K562 (cell line): ENCODE measurements around the gene OR51L1. TPM values are rescaled to one million over a fixed set of nuclear protein-coding genes. Genes with fewer than 3 reads are reported as not detected.

Experiments
- ATAC-seq: fragments of 200-7000 bp; cut with Tn5 transposase; 3 replicates; pipeline ENCODE4 v1.9.1; 2020; ENCODE audit warnings: moderate library complexity
- BruUV-seq: library from RNA; stranded (reverse); fragments of 400-500 nt; replicated peaks from 2 replicates; lab custom pipeline; 2021; lab: Mats Ljungman, UMichigan
- CTCF ChIA-PET: fragments of 300-600 bp; formaldehyde crosslinking; extraction: SDS; loops from one replicate; lab custom pipeline; 2021; ENCODE audit warnings: low intra/inter-chr PET ratio; lab: Yijun Ruan, JAX
- POLR2A ChIA-PET: fragments of 300-600, 350-650 bp; sonication (Branson Sonifier 250); formaldehyde crosslinking; extraction: SDS; loops from one replicate; lab custom pipeline; 2021; ENCODE audit warnings: antibody characterized with exemption, inconsistent platforms; lab: Yijun Ruan, JAX
- DNase-seq, 4 experiments: peaks; one replicate each; pipeline versions ENCODE4 v3.0.0 to v3.0.0-alpha.2; 2011 to 2018; ENCODE audit warnings: low spot score in 3 of 4, mixed read lengths in 3 of 4; ENCODE audit errors: extremely low read depth in 1 of 4
- FAIRE-seq: peaks from 2 replicates; lab custom pipeline; 2011; peaks lifted over from hg19 to GRCh38; lab: Jason Lieb, UNC
- H2AFZ ChIP-seq: 2 replicates; pipeline ENCODE4 v1.6.0; 2011; ENCODE audit warnings: low read depth, low read length, control low read depth, inconsistent platforms
- H3K27ac ChIP-seq: fragments of 200-600 bp; 3 replicates; pipeline ENCODE4 v1.8.0; 2011; ENCODE audit warnings: low read depth, mild to moderate bottlenecking, control low read depth, inconsistent platforms, low read length, moderate library complexity, mixed read lengths; ENCODE audit errors: extremely low read depth
- H3K27me3 ChIP-seq, 2 experiments: fragments of 300-600 bp in 1 of 2; 2 replicates in 1 of 2; 3 replicates in 1 of 2; pipeline versions ENCODE4 v1.6.0 to v1.8.0; 2011; ENCODE audit warnings: inconsistent platforms in 2 of 2, low read length in 2 of 2, mild to moderate bottlenecking in 1 of 2, mixed read lengths in 1 of 2, moderate library complexity in 1 of 2; ENCODE audit not compliant: control insufficient read depth in 2 of 2, insufficient read depth in 2 of 2
- H3K36me3 ChIP-seq: fragments of 300-600 bp; 3 replicates; pipeline ENCODE4 v1.8.0; 2011; ENCODE audit warnings: mild to moderate bottlenecking, low read length, inconsistent platforms; ENCODE audit not compliant: control insufficient read depth, insufficient read depth
- H3K4me1 ChIP-seq, 2 experiments: fragments of 200-600 bp in 1 of 2; replicated peaks in 1 of 2; 2 replicates in 1 of 2; 3 replicates in 1 of 2; pipeline versions ENCODE4 v1.5.1 to v1.8.0; 2011; ENCODE audit warnings: inconsistent platforms in 2 of 2, low read length in 2 of 2, mild to moderate bottlenecking in 1 of 2, mixed read lengths in 1 of 2, moderate library complexity in 1 of 2; ENCODE audit not compliant: control insufficient read depth in 2 of 2, insufficient read depth in 2 of 2
- H3K4me2 ChIP-seq: 2 replicates; pipeline ENCODE4 v1.6.1; 2011; ENCODE audit warnings: low read length, control low read depth, inconsistent platforms, mixed read lengths; ENCODE audit not compliant: insufficient read depth
- H3K4me3 ChIP-seq: fragments of 200-600 bp; sonication (generic), shearing (Covaris generic); 2 replicates; pipeline ENCODE4 v1.5.1; 2016; ENCODE audit warnings: control low read depth, inconsistent platforms
- H3K79me2 ChIP-seq: fragments of 200-600 bp; 3 replicates; pipeline ENCODE4 v1.8.0; 2011; ENCODE audit warnings: low read length, inconsistent platforms; ENCODE audit not compliant: control insufficient read depth, insufficient read depth
- H3K9ac ChIP-seq, 2 experiments: 2 replicates each; pipeline versions ENCODE4 v1.6.0 to v1.6.1; 2011; ENCODE audit warnings: low read depth in 2 of 2, low read length in 2 of 2, control low read depth in 1 of 2, inconsistent platforms in 1 of 2, mild to moderate bottlenecking in 1 of 2, mixed read lengths in 1 of 2; ENCODE audit not compliant: insufficient read depth in 1 of 2
- H3K9me1 ChIP-seq: one replicate; pipeline ENCODE4 v1.6.0; 2011; ENCODE audit warnings: inconsistent platforms, mild to moderate bottlenecking, low read length, moderate library complexity; ENCODE audit not compliant: control insufficient read depth, insufficient read depth
- H3K9me3 ChIP-seq: replicated peaks from 2 replicates; pipeline ENCODE4 v1.5.1; 2011; ENCODE audit warnings: low read depth, low read length, inconsistent platforms; ENCODE audit not compliant: control insufficient read depth, insufficient read depth
- H4K20me1 ChIP-seq: replicated peaks from 2 replicates; pipeline ENCODE4 v1.6.1; 2011; ENCODE audit warnings: low read length, inconsistent platforms, mixed read lengths; ENCODE audit not compliant: control insufficient read depth, insufficient read depth
- BCOR ChIP-seq: fragments of 450-650 bp; IDR thresholded peaks from 2 replicates; pipeline ENCODE4 v1.6.1; 2016
- CCNT2 ChIP-seq: IDR thresholded peaks from 2 replicates; pipeline ENCODE4 v1.6.1; 2011; ENCODE audit warnings: borderline replicate concordance, low read depth, mild to moderate bottlenecking, moderate library complexity, mixed read lengths, low read length; ENCODE audit not compliant: insufficient read length; ENCODE audit errors: extremely low read depth
- HEY1 ChIP-seq: fragments of 250-450 bp; sonication (Bioruptor Pico); IDR thresholded peaks from 2 replicates; pipeline ENCODE4 v1.5.0; 2020; ENCODE audit warnings: mild to moderate bottlenecking, moderate library complexity, borderline replicate concordance
- HLTF ChIP-seq: fragments of 450-650 bp; IDR thresholded peaks from 2 replicates; pipeline ENCODE4 v1.6.1; 2016
- HSF4 ChIP-seq: fragments of 250-450 bp; sonication (Bioruptor Pico); IDR thresholded peaks from 2 replicates; pipeline ENCODE4 v2.1.2; 2022; ENCODE audit warnings: mild to moderate bottlenecking, moderate library complexity, borderline replicate concordance
- KAT7 ChIP-seq: sonication (generic); formaldehyde crosslinking; IDR thresholded peaks from 2 replicates; pipeline ENCODE4 v1.8.0; 2022; ENCODE audit warnings: missing genetic modification reagents, mild to moderate bottlenecking, borderline replicate concordance
- KDM2B ChIP-seq: fragments of 250-450 bp; sonication (Bioruptor Pico); IDR thresholded peaks from 2 replicates; pipeline ENCODE4 v1.8.0; 2021; ENCODE audit warnings: mild to moderate bottlenecking, moderate library complexity
- MBD1 ChIP-seq: fragments of 250-450 bp; sonication (Bioruptor Pico); IDR thresholded peaks from 2 replicates; pipeline ENCODE4 v1.8.0; 2022; ENCODE audit warnings: inconsistent platforms
- SIRT6 ChIP-seq: IDR thresholded peaks from one replicate; pipeline ENCODE4 v1.6.1; 2012; ENCODE audit warnings: low read depth, mild to moderate bottlenecking, control low read depth, inconsistent platforms, low read length, moderate library complexity
- THAP7 ChIP-seq: fragments of 250-450 bp; sonication (Bioruptor Pico); IDR thresholded peaks from 2 replicates; pipeline ENCODE4 v1.5.0; 2021
- ZBTB17 ChIP-seq: fragments of 450-650 bp; formaldehyde crosslinking; IDR thresholded peaks from 2 replicates; pipeline ENCODE4 v1.4.0; 2020; ENCODE audit warnings: mild to moderate bottlenecking
- ZNF217 ChIP-seq: sonication (generic); formaldehyde crosslinking; IDR thresholded peaks from 2 replicates; pipeline ENCODE4 v1.8.0; 2022; ENCODE audit warnings: mild to moderate bottlenecking, missing genetic modification reagents
- WGBS: fragments of 100-300 bp; shearing (Covaris generic); methylation state at CpG from one replicate; pipeline ENCODE4 v1.1.6; 2016; ENCODE audit warnings: low coverage, mixed read lengths; ENCODE audit not compliant: insufficient coverage; ENCODE audit errors: missing lambda C conversion rate; 5-methylcytosine and 5-hydroxymethylcytosine counted together
- in situ Hi-C: fragments of 300-500 bp; cut with MboI; formaldehyde crosslinking; loops from 4 replicates; pipeline ENCODE4 v1.15.0; 2018; ENCODE audit warnings: inconsistent platforms, mixed read lengths
- intact Hi-C: fragments of 100-400 bp; cut with micrococcal nuclease; formaldehyde crosslinking; loops from 2 replicates; pipeline ENCODE4 v1.14.2; 2022
- polyA plus RNA-seq, 8 experiments: library from polyadenylated mRNA; depleted of rRNA in 4 of 8; stranded (reverse) in 5 of 8; unstranded in 3 of 8; fragments of >200 nt; fragmentation: Nextera tagmentation in 2 of 8; fragmentation: Illumina TruSeq in 1 of 8; extraction: Ambion mirVana in 2 of 8; extraction: Trizol in 1 of 8; gene quantifications; 2 replicates each; pipeline versions ENCODE4 v1.2.1 to v1.2.3, GENCODE V29; 2011 to 2014; ENCODE audit warnings: inconsistent platforms in 1 of 8, missing spikeins in 1 of 8
- total RNA-seq, 7 experiments: library from RNA; depleted of rRNA in 6 of 7; stranded (reverse); fragments of >200 nt in 6 of 7; fragmentation: Illumina TruSeq in 2 of 7; extraction: Trizol in 2 of 7; gene quantifications; 2 replicates each; pipeline versions ENCODE4 v1.2.1 to v1.2.3, GENCODE V29; 2011 to 2021; ENCODE audit warnings: low replicate concordance in 1 of 7

The OR51L1 gene
- total and polyA plus RNA-seq, 9 of the 15 experiments (the other 6 are each of a cell fraction or from before 2014, with no cell fraction given), result not detected

- TF ChIP-seq HLTF, result no peak
- TF ChIP-seq SIRT6, result no peak
- TF ChIP-seq ZNF217 (CRISPR knock-in tag), result no peak
- no peak for TF ChIP-seq THAP7 (CRISPR knock-in tag)
- TF ChIP-seq MBD1, result no peak
- TF ChIP-seq HEY1, result no peak
- no peak for TF ChIP-seq BCOR
Measured at GRCh38 chr11:5042091-5042490, 47.4 kb downstream of the OR51L1 start (continued).

- Histone ChIP-seq H3K27ac (no peak overlapping the region), H3K27me3 (peaks cover 0 to 4% of the 10 kb centered on the region in 2 experiments; a peak in 3 of 5 replicates), H3K79me2 (no peaks in the 10 kb centered on the region), H4K20me1 (no peaks in the 10 kb centered on the region), H3K9ac (no peak overlapping the region), H2AFZ (no peak overlapping the region), H3K36me3 (no peaks in the 10 kb centered on the region), H3K4me1 (no peaks in the 10 kb centered on the region), H3K4me3 (no peak overlapping the region), H3K4me2 (no peak overlapping the region), H3K9me1 (no peaks in the 10 kb centered on the region), H3K9me3 (no peaks in the 10 kb centered on the region)
- WGBS, result 0% methylated on average over 2 of the region's 2 CpGs
- ChIA-PET CTCF (no interaction called here), POLR2A (no interaction called here)
- in situ Hi-C loops (no loop called here), intact Hi-C loops (no loop called here)
- TF ChIP-seq KAT7 (no peak), CCNT2 (no peak), HSF4 (CRISPR knock-in tag) (no peak), ZBTB17 (CRISPR knock-in tag) (no peak), KDM2B (no peak)
- DNase-seq (no peak), FAIRE-seq (no peak), ATAC-seq (no peak)
- BruUV-seq, result no TSS peak
Measured at GRCh38 chr11:5043380-5043779, 48.7 kb downstream of the OR51L1 start.
